CD4-positive, alpha-beta T cell treated with Interleukin-21 for 1 hour (primary cell): ENCODE results near the gene DSG2.
"Not testable (repeated sequence)": the region's sequence is repeated elsewhere in the genome, so short reads cannot be mapped to it uniquely, and the experiment has no call there.

ENCODE experiments used
- DNase-seq: peaks from one replicate; pipeline ENCODE4 v3.0.0-alpha.2; 2020

The DSG2 gene

DNA sequence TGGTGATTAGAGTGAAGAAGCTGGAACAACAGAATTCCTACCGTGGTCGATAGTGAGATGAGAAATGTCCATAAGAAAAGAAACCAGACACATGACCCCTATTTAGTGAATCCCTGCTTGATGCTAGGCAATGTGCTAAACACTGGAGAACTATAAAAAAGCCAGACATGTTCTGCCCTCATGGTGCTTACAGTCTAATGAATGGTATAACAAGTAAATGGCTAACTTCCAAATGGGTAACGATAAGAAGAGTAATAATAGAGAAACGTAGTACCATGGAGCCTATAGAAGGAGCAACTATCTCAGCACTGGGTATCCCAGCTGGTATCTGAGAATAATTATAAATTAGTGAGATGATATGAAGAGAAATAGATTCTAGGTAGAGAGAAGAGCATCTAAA lies 5.0 kb downstream of the DSG2 start:
- no peak for DNase-seq

DNA sequence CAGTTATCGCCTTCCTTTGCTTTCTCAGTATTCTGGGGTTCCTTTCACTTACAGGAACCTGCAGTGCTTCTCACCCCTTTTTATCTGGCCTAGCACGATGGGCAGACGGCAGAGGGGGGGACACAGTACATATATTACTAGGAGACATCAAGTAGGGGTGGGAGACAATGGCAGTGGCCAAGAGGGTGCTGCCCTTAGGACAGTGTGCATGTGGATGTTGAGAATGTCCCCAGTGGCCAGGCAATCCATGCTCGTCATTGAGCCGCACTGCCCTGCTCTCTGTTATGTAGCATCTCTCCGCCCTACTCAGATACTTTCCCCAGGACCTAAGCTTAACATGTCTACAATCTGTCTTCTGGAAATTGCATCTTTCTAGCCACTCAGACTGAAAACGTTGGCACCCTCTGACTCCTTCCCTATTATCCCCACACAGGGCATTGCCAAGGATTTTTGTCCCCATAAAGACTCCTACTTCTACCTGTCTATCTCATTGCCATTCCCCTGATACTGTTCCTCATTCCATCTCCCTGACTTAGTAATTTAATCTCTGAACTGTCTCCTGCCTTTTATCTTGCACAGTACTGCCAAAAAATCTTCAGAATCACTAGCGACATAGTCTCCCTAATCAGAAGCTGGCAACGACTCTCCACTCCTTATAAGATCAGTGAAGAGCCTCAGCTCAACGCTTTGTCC lies 6.6 kb downstream of the DSG2 start:
- no peak for DNase-seq

DNA sequence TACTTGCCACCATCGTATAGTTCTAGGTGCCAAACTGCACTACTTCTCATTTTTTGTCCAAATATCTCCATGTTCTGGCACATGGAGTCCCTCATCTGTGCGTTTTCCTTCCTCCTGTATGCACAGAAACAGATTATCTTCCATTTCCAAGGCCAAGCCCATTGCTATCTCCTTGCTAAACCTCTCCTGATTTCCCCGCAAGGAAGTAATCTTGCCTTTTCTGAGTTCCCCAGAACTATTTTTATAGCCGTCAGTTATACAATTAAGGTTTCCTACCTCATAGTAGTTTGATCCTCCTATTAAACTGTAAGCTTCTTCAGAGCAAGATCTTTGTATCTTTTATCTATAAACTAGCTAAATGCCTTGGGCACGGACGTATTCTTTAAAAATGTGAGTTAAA lies 7.2 kb downstream of the DSG2 start:
- no peak for DNase-seq

DNA sequence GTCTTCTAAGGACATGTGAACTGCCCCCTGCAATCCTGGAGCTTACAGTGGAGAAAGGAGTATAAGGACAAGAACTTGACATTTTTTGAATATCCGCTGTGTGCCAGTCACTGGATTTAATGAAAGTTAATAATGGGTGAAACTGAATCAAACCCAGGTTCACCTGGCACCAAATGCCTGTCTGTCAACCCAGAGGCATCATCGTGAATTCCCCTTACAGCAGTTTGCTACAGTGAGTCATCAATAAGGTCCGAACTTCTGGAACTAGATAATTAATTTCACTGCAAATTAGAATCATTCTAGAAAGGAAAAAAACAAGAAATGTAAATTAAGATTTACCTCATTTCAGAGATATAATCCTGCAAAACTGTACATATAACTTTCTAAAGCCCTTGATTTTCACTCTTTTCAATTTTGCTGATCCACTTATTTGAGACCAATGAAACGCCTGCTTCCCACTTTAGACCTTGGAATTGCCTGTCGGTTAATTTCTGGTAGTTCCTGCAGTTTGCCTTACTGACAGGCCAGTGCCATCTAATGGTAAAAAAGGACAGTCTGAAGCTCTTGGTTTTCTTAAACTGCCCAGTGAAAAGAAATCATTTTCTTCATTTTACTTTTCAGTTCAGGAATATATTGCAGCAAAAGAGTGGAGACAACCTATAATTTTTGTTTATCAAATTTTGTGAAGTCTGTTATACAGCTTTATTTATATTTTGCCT lies 8.2 kb downstream of the DSG2 start:
- no peak for DNase-seq

DNA sequence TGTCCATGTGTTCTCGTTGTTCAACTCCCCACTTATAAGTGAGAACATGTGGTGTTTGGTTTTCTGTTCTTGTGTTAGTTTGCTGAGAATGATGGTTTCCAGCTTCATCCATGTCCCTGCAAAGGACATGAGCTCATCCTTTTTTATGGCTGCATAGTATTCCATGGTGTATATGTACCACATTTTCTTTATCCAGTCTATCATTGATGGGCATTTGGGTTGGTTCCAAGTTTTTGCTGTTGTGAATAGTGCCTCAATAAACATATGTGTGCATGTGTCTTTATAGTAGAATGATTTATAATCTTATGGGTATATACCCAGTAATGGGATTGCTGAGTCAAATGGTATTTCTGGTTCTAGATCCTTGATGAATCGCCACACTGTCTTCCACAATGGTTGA lies 9.1 kb downstream of the DSG2 start:
- not testable (repeated sequence) for DNase-seq

DNA sequence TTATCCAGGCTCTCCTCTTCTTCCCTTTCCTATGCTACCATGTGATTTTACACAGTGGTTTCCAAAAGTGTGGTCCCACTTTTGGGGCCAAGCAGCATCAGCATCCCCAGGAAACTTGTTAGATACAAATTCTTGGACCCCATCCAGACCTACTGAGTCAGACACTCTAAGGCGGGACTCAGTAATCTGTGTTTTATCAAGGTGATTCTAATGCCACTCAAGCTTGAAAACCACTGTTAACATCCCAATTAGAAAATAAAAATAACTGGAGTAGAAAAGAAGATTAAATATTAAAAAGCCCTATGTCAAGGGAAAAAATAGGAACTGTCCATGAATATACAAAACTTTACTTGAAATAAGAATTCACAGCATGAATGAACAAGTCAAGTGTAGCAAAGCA lies 10.8 kb downstream of the DSG2 start:
- no peak for DNase-seq

DNA sequence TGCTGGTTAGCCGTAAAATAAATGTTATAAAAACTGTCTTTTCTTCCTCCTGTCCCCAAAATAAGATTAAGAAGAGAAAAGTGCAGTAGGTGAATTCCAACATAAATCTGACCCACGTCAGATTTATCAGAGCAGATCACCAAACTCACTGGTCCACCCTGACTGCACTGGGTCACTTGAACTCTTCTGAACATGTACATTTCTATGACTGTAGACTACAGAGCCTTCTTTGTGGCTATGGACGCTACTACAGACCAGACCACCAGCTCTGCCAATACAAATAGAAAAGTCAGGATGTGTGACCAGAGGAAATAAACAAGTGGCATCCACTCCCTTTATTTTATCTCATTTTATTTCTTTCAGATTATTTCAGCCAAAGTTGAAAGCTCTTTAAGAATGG lies 11.6 kb downstream of the DSG2 start:
- DNase-seq, result no peak

DNA sequence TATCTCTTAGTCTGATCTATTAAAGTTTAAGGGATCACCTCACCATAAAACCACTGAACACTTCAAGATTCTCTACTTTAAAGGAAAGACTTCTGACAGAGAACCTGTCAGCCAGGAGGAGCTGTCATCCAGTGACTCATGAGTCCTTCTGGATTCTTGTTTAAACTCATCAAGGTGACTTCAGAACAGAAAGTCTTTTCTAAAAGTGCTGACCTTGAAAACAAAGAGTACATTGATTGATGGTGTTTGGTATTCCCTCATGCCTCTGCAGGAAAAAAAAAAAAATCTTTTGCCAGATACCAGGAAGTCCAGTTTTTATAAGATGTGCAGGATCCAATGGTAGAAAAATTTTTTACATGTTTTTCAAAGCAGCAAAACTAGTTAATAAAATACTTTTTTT lies 12.3 kb downstream of the DSG2 start:
- no peak for DNase-seq

DNA sequence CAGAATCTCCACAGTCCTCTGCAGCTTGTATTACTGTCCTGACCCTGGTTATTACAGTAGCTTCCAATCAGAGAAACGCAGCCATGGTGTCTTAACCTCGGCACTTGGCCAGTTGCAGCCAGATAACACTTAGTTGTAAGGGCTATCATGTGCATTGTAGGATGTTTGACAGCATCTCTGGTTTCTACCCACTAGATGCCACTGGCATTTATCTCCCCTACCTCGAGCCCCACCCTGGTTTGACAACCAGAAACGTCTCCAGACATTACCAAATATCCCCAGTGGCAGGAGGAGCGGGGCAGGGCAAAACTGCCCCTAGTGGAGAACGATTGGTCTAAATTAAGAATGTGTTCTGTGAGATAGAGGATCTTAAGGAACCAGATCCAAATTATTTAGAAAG lies 13.1 kb downstream of the DSG2 start:
- no peak for DNase-seq

DNA sequence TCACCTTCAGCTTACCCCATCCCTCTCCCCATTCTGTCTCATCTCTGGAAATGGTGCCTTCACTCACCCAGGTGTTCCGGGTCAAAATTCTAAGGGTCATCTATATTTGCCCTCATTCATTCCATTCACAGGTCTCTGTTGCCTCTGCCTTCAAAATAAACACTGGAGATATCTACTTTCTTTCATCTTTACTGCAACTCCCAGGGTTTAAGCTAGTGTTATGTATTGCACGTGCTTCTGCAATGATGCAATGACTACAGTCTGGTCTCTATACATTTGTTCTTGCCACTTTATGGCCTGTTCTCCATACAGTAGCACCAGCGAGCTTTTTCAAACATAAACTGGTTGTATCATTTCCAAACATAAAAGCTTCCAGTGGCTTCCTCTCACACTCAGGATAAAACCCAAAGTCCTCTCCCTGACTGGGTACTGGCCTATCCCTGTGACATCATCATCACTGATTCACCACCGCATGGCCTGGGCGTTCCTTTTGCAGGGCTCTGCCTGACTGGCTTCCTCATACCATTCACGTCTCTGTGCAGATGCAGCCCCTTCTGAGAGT lies 14.3 kb downstream of the DSG2 start:
- DNase-seq, result no peak

DNA sequence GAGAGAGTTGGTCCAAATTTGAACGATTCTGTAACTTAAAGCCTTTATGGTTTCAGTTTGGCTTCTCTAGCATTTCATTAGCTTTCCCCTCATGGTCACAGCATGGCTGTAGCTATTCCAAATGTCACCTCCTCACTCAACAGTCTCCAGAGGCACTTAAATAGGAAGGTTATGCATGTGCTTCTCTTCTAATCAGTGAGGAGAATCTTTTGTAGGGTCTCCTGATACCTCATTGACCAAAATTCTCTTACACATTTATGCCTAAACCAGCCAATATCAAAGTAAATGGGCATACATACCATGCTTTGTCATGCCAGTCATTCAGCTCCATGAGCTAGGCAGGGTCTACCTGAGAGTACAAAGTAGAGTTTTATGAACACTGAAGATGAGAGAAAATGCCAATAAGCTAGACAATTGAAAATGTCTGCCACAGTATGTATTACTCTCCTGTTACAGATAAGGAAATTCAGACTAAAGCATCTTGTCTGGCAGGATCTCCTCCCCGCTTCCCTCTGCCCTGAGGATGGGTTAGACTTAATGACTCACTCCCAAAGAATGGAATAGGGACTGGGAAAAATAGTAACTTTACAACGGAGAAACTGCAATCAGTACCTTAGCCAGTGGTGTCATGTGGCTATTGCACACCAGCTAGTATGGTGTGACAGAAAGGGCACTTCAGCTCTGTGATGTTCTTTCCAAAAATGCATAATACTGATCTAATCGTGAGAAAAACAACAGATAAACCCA lies 15.4 kb downstream of the DSG2 start:
- no peak for DNase-seq

DNA sequence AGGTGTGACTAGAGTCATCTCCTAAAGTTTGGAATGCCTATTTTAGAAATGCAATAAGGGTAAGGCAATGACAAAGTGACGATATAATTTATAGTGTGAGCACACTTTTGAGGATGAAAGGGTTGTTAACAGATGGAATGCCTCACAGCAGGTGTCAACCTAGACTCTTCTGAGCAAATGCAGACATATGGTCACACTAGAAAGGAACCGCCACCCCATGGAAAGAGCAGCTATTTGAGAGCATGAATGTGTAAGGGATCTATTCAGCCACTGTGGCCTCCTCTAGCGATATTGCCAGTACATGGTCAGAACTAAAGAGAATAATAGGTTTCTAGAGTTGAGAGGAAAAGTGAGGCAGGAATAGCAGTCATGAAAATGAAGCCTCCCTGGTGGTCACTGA lies 18.5 kb downstream of the DSG2 start:
- no peak for DNase-seq

DNA sequence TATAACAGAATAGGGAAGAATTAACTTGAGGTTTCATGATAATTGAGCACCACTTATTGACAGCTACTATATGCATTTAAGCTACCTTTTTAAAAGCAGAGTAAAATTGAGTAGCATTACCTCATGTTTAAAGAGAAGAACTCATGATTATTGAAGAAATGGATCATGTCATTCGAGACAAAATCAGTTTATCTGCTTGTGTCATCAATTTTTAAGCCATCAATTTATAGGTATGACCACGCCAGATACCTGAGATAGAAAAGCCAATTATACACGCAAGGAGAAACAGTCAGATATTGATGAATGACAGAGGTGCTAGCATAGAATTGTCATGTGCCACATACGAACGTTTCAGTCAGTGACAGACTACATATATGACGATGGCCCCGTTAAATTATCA lies 28.4 kb downstream of the DSG2 start:
- DNase-seq, result no peak

DNA sequence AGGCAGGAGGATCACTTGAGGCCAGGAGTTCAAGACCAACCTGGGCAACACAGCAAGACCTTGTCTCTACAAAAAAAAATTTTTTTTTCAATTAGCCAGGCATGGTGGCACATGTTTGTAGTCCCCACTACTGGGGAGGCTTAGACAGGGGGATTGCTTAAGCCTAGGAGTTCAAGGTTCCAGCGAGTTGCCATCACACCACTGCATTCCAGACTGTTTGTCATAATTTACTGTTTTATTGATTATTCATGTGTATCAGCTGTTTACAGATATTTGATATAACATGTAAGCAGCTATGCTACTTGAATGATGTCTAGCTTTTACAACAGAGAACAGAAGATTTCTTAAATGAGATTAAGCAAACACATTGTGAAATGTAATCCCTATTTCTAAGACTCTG lies 35.3 kb downstream of the DSG2 start:
- DNase-seq, result no peak

DNA sequence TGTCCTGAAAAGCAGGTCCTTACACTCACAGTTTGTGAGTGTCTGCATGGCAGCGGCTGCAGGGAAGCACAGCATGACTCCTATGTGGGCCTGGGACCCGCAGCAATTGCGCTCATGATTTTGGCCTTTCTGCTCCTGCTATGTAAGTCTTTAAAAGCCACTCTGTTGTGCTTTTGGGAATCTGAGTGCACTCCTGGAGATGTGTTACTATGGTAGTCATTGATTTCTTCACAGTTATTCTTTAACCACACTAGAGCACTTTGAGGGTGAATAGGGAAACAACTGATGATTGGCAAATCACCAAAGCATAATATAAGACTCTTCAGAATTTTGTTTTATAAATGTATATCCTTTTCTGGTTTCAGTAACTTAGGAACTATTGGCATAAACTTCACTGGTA lies 40.9 kb downstream of the DSG2 start:
- no peak for DNase-seq

DNA sequence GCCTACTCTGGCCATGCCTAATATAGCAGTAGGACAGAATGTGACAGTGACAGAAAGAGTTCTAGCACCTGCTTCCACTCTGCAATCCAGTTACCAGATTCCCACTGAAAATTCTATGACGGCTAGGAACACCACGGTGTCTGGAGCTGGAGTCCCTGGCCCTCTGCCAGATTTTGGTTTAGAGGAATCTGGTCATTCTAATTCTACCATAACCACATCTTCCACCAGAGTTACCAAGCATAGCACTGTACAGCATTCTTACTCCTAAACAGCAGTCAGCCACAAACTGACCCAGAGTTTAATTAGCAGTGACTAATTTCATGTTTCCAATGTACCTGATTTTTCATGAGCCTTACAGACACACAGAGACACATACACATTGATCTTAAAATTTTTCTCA lies 48.5 kb downstream of the DSG2 start:
- DNase-seq, result no peak

DNA sequence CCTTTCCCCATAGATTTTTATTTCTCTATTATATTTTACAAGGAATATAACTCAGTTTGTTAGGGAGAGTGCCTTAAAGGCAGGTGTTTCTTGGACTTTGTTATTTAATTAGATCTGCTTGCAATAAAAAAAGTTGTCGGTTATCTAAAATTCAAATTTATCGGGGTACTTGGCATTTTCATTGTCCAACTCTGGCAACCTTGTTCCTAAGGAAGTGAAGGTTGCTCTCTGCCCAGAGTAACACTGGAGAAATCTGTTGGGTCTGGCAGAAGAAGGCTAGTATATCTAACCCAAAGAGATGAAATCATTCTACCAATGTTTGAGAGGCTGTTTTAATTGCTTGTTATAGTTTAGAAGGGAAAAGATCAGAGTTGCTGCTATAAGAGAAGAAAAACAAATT lies 50.9 kb downstream of the DSG2 start:
- no peak for DNase-seq

DNA sequence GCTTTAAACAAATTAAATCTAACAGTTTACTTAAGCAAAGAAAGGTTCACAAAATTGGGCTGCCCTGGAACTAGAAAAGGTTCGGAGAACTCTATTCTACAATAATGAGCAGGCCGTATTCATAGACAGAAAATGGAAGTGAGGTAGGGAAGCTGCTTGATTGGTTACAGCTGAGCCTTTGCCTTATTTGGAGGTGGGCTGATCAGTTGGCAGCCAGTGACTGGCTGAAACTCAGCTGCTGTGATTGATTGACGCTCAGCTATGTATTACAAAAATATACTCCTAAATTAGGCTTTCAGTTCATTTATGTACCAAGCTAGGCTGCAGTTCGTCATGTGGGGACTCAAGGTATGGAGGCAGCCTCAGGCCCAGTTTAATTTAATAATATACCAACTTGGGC lies 51.4 kb downstream of the DSG2 start:
- no peak for DNase-seq

DNA sequence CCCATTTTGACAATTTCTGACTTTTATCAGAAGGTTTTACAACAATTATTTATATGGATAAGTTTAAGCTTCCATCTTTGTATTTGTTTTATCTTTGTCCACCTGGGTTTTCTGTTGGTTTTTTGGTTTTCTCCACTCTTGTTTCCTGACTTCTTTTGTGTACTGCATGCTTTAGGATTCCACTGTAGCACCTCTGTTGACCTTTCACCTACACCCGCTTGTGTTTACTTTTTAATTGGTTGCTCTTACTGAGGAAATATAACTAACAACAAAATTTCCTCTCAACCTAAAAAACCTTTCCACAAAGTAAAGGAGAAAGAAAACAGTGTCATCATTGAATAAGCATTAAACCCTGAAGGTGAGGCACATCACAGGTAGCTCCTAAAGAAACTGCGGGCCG lies 53.9 kb downstream of the DSG2 start:
- DNase-seq, result no peak

DNA sequence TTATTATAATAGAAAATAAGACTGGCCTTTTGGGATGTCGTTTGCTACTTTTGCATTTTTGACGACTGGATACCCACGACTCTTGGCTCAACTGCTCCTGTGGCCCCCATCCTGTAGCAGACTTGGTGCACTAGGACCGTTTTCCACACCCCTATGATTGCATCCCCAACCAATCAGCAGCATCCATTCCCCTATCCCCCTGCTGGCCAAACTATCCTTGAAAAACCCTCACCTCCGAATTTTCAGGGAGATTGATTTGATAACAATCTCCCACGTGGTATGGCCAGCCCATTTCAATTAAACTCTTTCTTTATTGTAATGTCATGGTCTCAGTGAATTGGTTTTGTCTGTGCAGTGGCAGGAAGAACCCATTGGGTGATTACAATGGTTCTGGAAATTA lies 55.8 kb downstream of the DSG2 start:
- DNase-seq, result no peak

DNA sequence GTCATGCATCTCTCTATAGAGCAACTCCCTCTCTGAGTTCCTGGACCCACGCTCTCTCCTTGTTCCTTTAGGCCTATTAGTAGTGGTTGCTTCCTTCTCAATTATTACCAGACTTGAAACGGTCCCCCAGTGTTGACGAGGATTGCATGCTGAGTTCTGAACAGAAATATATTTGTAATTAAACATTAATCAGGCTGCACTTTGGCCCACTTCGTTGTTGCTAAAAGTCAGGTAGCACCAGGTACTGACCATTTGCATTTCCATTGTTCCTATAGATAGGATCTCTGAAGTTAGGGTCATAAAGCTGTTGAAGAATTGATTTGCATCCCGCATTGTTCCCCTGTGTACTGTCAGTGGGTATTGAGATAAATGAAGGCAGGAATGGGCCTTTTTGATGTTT lies 56.8 kb downstream of the DSG2 start:
- DNase-seq, result no peak

DNA sequence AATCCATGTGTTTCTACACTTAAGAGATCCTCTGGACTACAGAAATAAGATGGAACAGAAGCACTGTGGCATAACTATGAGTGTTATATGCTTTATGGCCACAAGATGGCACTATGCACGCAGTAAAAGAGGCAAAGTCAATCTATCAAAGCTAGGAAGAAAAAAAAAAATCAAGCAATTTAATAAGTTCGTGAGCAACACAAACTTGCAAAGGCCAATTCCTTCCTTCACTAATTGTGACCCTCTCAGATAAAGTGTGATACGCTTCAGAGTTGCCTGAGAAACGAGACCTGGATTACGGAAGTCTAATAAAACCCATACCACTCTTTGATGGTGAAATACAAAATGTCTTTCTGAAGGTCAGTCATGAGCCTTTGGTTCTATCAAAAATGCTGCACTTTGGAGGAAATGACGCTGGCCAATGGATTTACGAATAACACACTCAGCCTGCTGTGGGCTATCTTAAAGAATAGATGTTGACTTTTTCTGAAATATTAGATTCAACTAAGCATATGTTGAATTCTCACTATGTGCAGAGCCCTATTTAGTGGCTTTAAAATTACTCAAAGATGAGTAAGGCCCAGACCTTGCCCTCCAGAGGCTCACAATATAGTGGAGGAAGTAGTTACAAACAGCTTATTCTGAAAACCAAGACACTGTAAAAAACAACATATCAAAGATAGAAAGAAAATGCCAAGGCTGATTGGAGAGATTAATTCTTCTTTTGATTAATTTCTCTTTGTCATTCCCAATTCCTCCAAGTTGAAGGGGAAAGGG lies 58.2 kb downstream of the DSG2 start:
- peak; percentile 58 for DNase-seq

DNA sequence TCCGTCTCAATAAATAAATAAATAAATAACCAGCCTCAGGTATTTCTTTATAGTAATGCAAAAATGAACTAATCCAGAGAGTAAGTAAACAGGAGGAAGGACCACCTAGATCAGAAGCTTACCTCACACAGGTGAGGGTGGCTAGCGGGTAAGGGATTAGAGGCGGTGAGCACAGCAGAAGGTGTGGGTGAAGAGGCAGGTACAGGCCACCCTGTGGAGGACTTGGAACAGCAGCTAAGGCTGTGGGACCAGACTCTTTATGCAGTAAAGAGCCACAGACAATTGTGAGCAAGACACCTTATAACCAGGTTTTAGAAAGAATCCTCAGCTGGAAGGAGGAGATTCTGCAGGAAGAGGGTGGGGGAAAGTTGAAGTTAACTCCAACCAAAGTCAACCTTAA lies 59.5 kb downstream of the DSG2 start:
- DNase-seq, result no peak
